ENCODE measurements around the gene RNF167.

- no peak for TF ChIP-seq CTCF (IDR thresholded peaks at IDR 0.05)
- TF ChIP-seq POLR2A (IDR thresholded peaks at IDR 0.05), result no peak
Measured at GRCh38 chr17:4895121-4895520, 44.9 kb upstream of the RNF167 start.
